H1 (cell line): ENCODE results near the gene PPP1R27. TPM values are rescaled to one million over a fixed set of nuclear protein-coding genes. Genes with fewer than 3 reads are reported as not detected.
A peak's percentile ranks its signal among the peaks of the same experiment; 100 is the strongest.

Experiments used
- CTCF ChIA-PET: fragments of 300-600 bp; sonication (Branson Sonifier 250); formaldehyde crosslinking; loops from one replicate; lab custom pipeline; 2021; ENCODE audit not compliant: partially characterized antibody; lab: Charles Lee
- POLR2A ChIA-PET: fragments of 300-600 bp; sonication (Branson Sonifier 250); formaldehyde crosslinking; loops from one replicate; lab custom pipeline; 2021; ENCODE audit warnings: inconsistent platforms; ENCODE audit not compliant: partially characterized antibody; lab: Charles Lee
- DNase-seq, 2 experiments: peaks; one replicate each; pipeline versions ENCODE4 v3.0.0 to v3.0.0-alpha.2; 2010 to 2022; ENCODE audit warnings: low spot score in 2 of 2, low read depth in 1 of 2, mixed read lengths in 1 of 2
- FAIRE-seq: peaks from 2 replicates; lab custom pipeline; 2011; peaks lifted over from hg19 to GRCh38; lab: Jason Lieb, UNC
- H2AFZ ChIP-seq: 2 replicates; pipeline ENCODE4 v1.8.1; 2012; ENCODE audit warnings: low read length, inconsistent platforms
- H2AK5ac ChIP-seq: 2 replicates; pipeline ENCODE4 v1.6.1; 2013; ENCODE audit warnings: low read depth, low read length
- H2BK120ac ChIP-seq: replicated peaks from 2 replicates; pipeline ENCODE3; 2013; ENCODE audit warnings: low read depth, low read length, inconsistent platforms
- H2BK12ac ChIP-seq: 2 replicates; pipeline ENCODE4 v1.6.1; 2013; ENCODE audit warnings: low read depth, low read length
- H2BK15ac ChIP-seq: 2 replicates; pipeline ENCODE4 v1.6.1; 2013; ENCODE audit warnings: low read length
- H2BK20ac ChIP-seq: 2 replicates; pipeline ENCODE4 v1.6.1; 2013; ENCODE audit warnings: low read length
- H2BK5ac ChIP-seq: 2 replicates; pipeline ENCODE4 v1.6.1; 2013; ENCODE audit warnings: low read depth, low read length
- H3K14ac ChIP-seq: 2 replicates; pipeline ENCODE4 v1.6.1; 2013; ENCODE audit warnings: inconsistent platforms; ENCODE audit not compliant: insufficient read length
- H3K18ac ChIP-seq: 2 replicates; pipeline ENCODE4 v1.6.1; 2013; ENCODE audit warnings: low read length; ENCODE audit errors: extremely low read depth
- H3K23ac ChIP-seq: 2 replicates; pipeline ENCODE4 v1.6.1; 2013; ENCODE audit warnings: inconsistent platforms; ENCODE audit not compliant: insufficient read length
- H3K23me2 ChIP-seq: 2 replicates; pipeline ENCODE4 v1.6.1; 2013; ENCODE audit warnings: low read depth, low read length
- H3K27ac ChIP-seq: 2 replicates; pipeline ENCODE4 v1.6.1; 2011; ENCODE audit warnings: low read depth, low read length, inconsistent platforms
- H3K27me3 ChIP-seq, 4 experiments: replicated peaks in 1 of 4; 1 replicate in 1 of 4; 2 replicates in 3 of 4; pipeline versions ENCODE4 v1.6.1 to v1.8.1; 2011 to 2013; ENCODE audit warnings: low read length in 3 of 4, mild to moderate bottlenecking in 3 of 4, inconsistent platforms in 2 of 4, mixed read lengths in 2 of 4, moderate library complexity in 1 of 4; ENCODE audit not compliant: control insufficient read depth in 3 of 4, insufficient read depth in 3 of 4; ENCODE audit errors: extremely low read depth in 1 of 4
- H3K36me3 ChIP-seq, 4 experiments: 2 replicates each; pipeline versions ENCODE4 v1.6.1 to v1.8.1; 2011 to 2013; ENCODE audit warnings: mild to moderate bottlenecking in 4 of 4, low read length in 3 of 4, moderate library complexity in 2 of 4, control low read depth in 1 of 4, inconsistent platforms in 1 of 4; ENCODE audit not compliant: insufficient read depth in 4 of 4, control insufficient read depth in 2 of 4
- H3K4ac ChIP-seq: replicated peaks from 2 replicates; pipeline ENCODE3; 2013; ENCODE audit warnings: low read length, low read depth, mixed read lengths, inconsistent platforms; ENCODE audit not compliant: insufficient read length
- H3K4me1 ChIP-seq, 4 experiments: replicated peaks in 1 of 4; 1 replicate in 1 of 4; 2 replicates in 3 of 4; pipeline versions ENCODE4 v1.6.1 to v1.8.1; 2011 to 2013; ENCODE audit warnings: low read length in 3 of 4, inconsistent platforms in 2 of 4, mixed read lengths in 1 of 4; ENCODE audit not compliant: insufficient read depth in 4 of 4, control insufficient read depth in 3 of 4
- H3K4me2 ChIP-seq, 2 experiments: 2 replicates each; pipeline versions ENCODE4 v1.6.1 to v1.8.1; 2011 to 2013; ENCODE audit warnings: low read depth in 2 of 2, low read length in 2 of 2, control low read depth in 1 of 2, inconsistent platforms in 1 of 2, mild to moderate bottlenecking in 1 of 2; ENCODE audit not compliant: insufficient read depth in 1 of 2
- H3K4me3 ChIP-seq, 4 experiments: fragments of 200-600, 300-600 bp in 1 of 4; sonication (generic), shearing (Covaris generic), sonication (Bioruptor Twin) in 1 of 4; 2 replicates each; pipeline versions ENCODE4 v1.5.1 to v1.8.1; 2011 to 2016; ENCODE audit warnings: low read length in 4 of 4, low read depth in 3 of 4, control low read depth in 2 of 4, inconsistent platforms in 2 of 4, mild to moderate bottlenecking in 2 of 4, mixed read lengths in 1 of 4, moderate library complexity in 1 of 4; ENCODE audit not compliant: insufficient read depth in 2 of 4; ENCODE audit errors: extremely low read depth in 1 of 4
- H3K56ac ChIP-seq: replicated peaks from 2 replicates; pipeline ENCODE3; 2013; ENCODE audit warnings: low read depth, mild to moderate bottlenecking, mixed read lengths, low read length, inconsistent platforms; ENCODE audit not compliant: insufficient read length
- H3K79me1 ChIP-seq: 2 replicates; pipeline ENCODE4 v1.6.1; 2013; ENCODE audit warnings: low read depth, low read length, control low read depth
- H3K79me2 ChIP-seq, 2 experiments: 2 replicates each; pipeline versions ENCODE4 v1.6.1 to v1.8.1; 2012 to 2013; ENCODE audit warnings: low read length in 2 of 2, mild to moderate bottlenecking in 2 of 2, inconsistent platforms in 1 of 2; ENCODE audit not compliant: insufficient read depth in 2 of 2, control insufficient read depth in 1 of 2
- H3K9ac ChIP-seq, 4 experiments: replicated peaks in 1 of 4; 1 replicate in 1 of 4; 2 replicates in 3 of 4; pipeline versions ENCODE4 v1.6.1 to v1.8.1; 2011 to 2013; ENCODE audit warnings: low read depth in 3 of 4, low read length in 3 of 4, control low read depth in 2 of 4, mild to moderate bottlenecking in 2 of 4, moderate library complexity in 2 of 4, inconsistent platforms in 1 of 4; ENCODE audit errors: extremely low read depth in 1 of 4
- H3K9me3 ChIP-seq, 2 experiments: 2 replicates each; pipeline versions ENCODE4 v1.6.1 to v1.8.1; 2012 to 2013; ENCODE audit warnings: mild to moderate bottlenecking in 2 of 2, moderate library complexity in 2 of 2, control low read depth in 1 of 2, inconsistent platforms in 1 of 2, low read depth in 1 of 2, low read length in 1 of 2, mixed read lengths in 1 of 2; ENCODE audit not compliant: insufficient read depth in 2 of 2
- H4K20me1 ChIP-seq, 2 experiments: replicated peaks in 1 of 2; 2 replicates each; pipeline versions ENCODE3 to v1.8.1; 2011 to 2013; ENCODE audit warnings: inconsistent platforms in 2 of 2, low read length in 2 of 2, mild to moderate bottlenecking in 1 of 2; ENCODE audit not compliant: insufficient read depth in 2 of 2, control insufficient read depth in 1 of 2
- H4K5ac ChIP-seq: 2 replicates; pipeline ENCODE4 v1.6.1; 2013; ENCODE audit warnings: low read length, low read depth, mixed read lengths, inconsistent platforms; ENCODE audit not compliant: insufficient read length
- H4K8ac ChIP-seq: 2 replicates; pipeline ENCODE4 v1.8.0; 2013; ENCODE audit warnings: mild to moderate bottlenecking, moderate library complexity, low read length, inconsistent platforms; ENCODE audit not compliant: insufficient read depth; ENCODE audit errors: extremely low read depth
- H4K91ac ChIP-seq: replicated peaks from 2 replicates; pipeline ENCODE3; 2013; ENCODE audit warnings: low read length, mixed read lengths, inconsistent platforms; ENCODE audit not compliant: insufficient read length
- EGR1 ChIP-seq: IDR thresholded peaks from 2 replicates; pipeline ENCODE4 v1.6.1; 2011; ENCODE audit warnings: low read depth, low read length, borderline replicate concordance
- FOSL1 ChIP-seq: IDR thresholded peaks from 2 replicates; pipeline ENCODE4 v1.6.1; 2011; ENCODE audit warnings: mild to moderate bottlenecking, low read depth, low read length, moderate library complexity; ENCODE audit not compliant: insufficient read depth
- GTF2F1 ChIP-seq: IDR thresholded peaks from 2 replicates; pipeline ENCODE4 v1.6.1; 2012; ENCODE audit warnings: low read depth, low read length, improper control_type of control experiment, borderline replicate concordance
- KDM1A ChIP-seq: fragments of 200-600, 300-600 bp; sonication (generic); IDR thresholded peaks from 2 replicates; pipeline ENCODE4 v1.7.1; 2016; ENCODE audit warnings: mild to moderate bottlenecking, low read length, borderline replicate concordance
- NANOG ChIP-seq: IDR thresholded peaks from 2 replicates; pipeline ENCODE4 v1.6.1; 2011; ENCODE audit warnings: low read length, low read depth, mild to moderate bottlenecking, inconsistent platforms; ENCODE audit not compliant: insufficient read depth, poor library complexity, severe bottlenecking
- WGBS, 2 experiments: shearing (Covaris generic) in 1 of 2; methylation state at CpG; one replicate each; pipeline versions ENCODE4 v1.1.6 to v1.1.7; 2013 to 2015; ENCODE audit warnings: low lambda C conversion rate in 2 of 2, mixed read lengths in 2 of 2, inconsistent platforms in 1 of 2, low coverage in 1 of 2, missing lambda C conversion rate in 1 of 2; ENCODE audit not compliant: insufficient replicate concordance in 2 of 2, insufficient coverage in 1 of 2, insufficient read length in 1 of 2; ENCODE audit errors: extremely low coverage in 1 of 2, missing lambda C conversion rate in 1 of 2; 5-methylcytosine and 5-hydroxymethylcytosine counted together
- polyA plus RNA-seq, 7 experiments: library from polyadenylated mRNA; depleted of rRNA in 3 of 7; stranded (reverse) in 5 of 7; unstranded in 2 of 7; fragments of >200 nt in 5 of 7; fragments of 200-250 nt in 2 of 7; gene quantifications; 1 replicate in 5 of 7; 2 replicates in 1 of 7; 4 replicates in 1 of 7; pipeline versions ENCODE4 v1.2.1 to v1.2.3, GENCODE V29; 2011 to 2013; ENCODE audit warnings: missing spikeins in 2 of 7, mixed read lengths in 2 of 7
- total RNA-seq: library from RNA; stranded (reverse); fragmentation: NEBNext Ultra II Directional; extraction: Animal tissue kit (Norgen Biotek cat#: 25700); gene quantifications from 2 replicates; pipeline ENCODE4 v1.2.1, GENCODE V29; 2021

PPP1R27 gene
- total and polyA plus RNA-seq, 2 of the 8 experiments (the other 6 are each of a cell fraction or from before 2014, with no cell fraction given): 0.27 TPM; not detected in 1

DNA sequence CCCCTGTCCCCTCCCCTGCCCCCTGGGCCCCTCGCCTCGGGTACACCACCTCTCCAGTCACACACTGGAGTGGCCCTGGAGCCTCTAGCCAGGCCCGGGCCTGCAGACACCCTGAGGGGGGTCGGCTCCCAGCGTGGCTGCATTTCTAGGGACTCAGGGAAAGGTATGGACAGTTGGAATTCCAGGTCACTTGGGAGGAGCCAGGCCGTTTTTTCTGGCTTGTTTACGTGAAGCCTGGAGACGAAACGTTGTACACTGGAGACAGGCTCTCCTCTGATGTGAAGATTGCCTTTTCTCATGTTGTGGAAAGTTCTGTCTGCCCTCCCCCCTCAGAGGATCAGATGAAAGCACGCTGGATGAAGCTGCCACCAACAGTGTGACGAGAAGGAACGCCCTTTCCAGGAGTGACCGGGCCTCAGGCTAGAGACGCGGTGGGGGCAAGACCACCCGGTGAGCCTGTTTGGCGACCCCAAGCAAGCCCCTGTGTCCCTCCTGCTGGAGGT, 4.0 kb upstream of the PPP1R27 start:
- CTCF ChIA-PET: interaction anchor here (0.6 to 2.4 kb wide), 3 partner anchors 30 to 475 kb away, joined by 3 to 11 read pairs (median 3); no protein-coding TSS in a partner anchor
- no peak overlapping the region for H3K27ac ChIP-seq

More for the DNA sequence above, 4.0 kb upstream of the PPP1R27 start:
- no peak overlapping the region for H4K91ac ChIP-seq
- H3K23ac ChIP-seq: no peak overlapping the region
- no peak overlapping the region for H3K4me2 ChIP-seq
- peaks cover 0 to 8% (median 4%) of the 10 kb centered on the region in 4 experiments; a peak in 5 of 7 replicates for H3K4me1 ChIP-seq
- H3K27me3 ChIP-seq: no peaks in the 10 kb centered on the region
- H2BK20ac ChIP-seq: no peak overlapping the region
- H2BK5ac ChIP-seq: 0 out of 2 replicates have a peak overlapping the region, but pooled peaks have one; percentile 35
- no peak overlapping the region for H3K4ac ChIP-seq
- H4K5ac ChIP-seq: no peak overlapping the region
- H3K79me1 ChIP-seq: peaks cover 3% of the 10 kb centered on the region; the same call in 1 of the 2 replicates
- no peak overlapping the region for H3K56ac ChIP-seq
- H3K14ac ChIP-seq: no peak overlapping the region
- no peak overlapping the region for H4K8ac ChIP-seq
- H4K20me1 ChIP-seq: no peaks in the 10 kb centered on the region
- no peak overlapping the region for H3K18ac ChIP-seq
- WGBS, 2 experiments: 85% methylated on average over 15 of the region's 17 CpGs; no CpG with 5 or more reads in 1 of the 2 experiments
- no peak overlapping the region for H2BK15ac ChIP-seq
- H3K36me3 ChIP-seq: peaks cover 0 to 10% (median 6%) of the 10 kb centered on the region in 4 experiments; a peak in 4 of 8 replicates
- no peak overlapping the region for H2AFZ ChIP-seq
- DNase-seq (no peak), FAIRE-seq (no peak)
- no peak overlapping the region for H3K4me3 ChIP-seq
- no peak overlapping the region for H2BK12ac ChIP-seq
- no peaks in the 10 kb centered on the region for H3K9me3 ChIP-seq
- H3K9ac ChIP-seq: no peak overlapping the region; a peak in 1 of 7 replicates
- 0 out of 2 replicates have a peak, but pooled peaks cover under 1% of the 10 kb centered on the region for H3K23me2 ChIP-seq
- TF ChIP-seq NANOG: no peak
- TF ChIP-seq FOSL1: no peak
- TF ChIP-seq KDM1A: no peak
- TF ChIP-seq EGR1: no peak
- TF ChIP-seq GTF2F1: no peak
- POLR2A ChIA-PET: interaction anchor here (0.8 to 1.7 kb wide), 5 partner anchors 11 to 33 kb away, joined by 3 to 6 read pairs (median 3); no protein-coding TSS in a partner anchor
- H2BK120ac ChIP-seq: no peak overlapping the region
- no peak overlapping the region for H2AK5ac ChIP-seq
- H3K79me2 ChIP-seq: peaks cover 0 to 4% of the 10 kb centered on the region in 2 experiments; a peak in 1 of 4 replicates
